HG02571 (cell line): ENCODE measurements around the gene SCUBE1.
A peak's percentile ranks its signal among the peaks of the same experiment; 100 is the strongest.

Experiments
- ATAC-seq: cut with Tn5 transposase; IDR thresholded peaks from one replicate; pipeline ENCODE4 v1.9.1; 2021; ENCODE audit warnings: mild to moderate bottlenecking, moderate library complexity; ENCODE audit not compliant: unreplicated experiment

SCUBE1 gene

GRCh38 chr22:43202756-43203410 lies 140.3 kb downstream of the SCUBE1 start:
- ATAC-seq = no peak

GRCh38 chr22:43202326-43202725 lies 140.8 kb downstream of the SCUBE1 start:
- ATAC-seq = no peak

- ATAC-seq = no peak
Observed at GRCh38 chr22:43201486-43202219, 141.5 kb downstream of the SCUBE1 start.

- ATAC-seq = no peak
Observed at GRCh38 chr22:43200555-43200954, 142.6 kb downstream of the SCUBE1 start.

GRCh38 chr22:43200031-43200430 lies 143.1 kb downstream of the SCUBE1 start:
- ATAC-seq = no peak

- ATAC-seq = no peak
Observed at GRCh38 chr22:43199541-43199940, 143.6 kb downstream of the SCUBE1 start.

- ATAC-seq = no peak
Observed at GRCh38 chr22:43198936-43199335, 144.2 kb downstream of the SCUBE1 start.

GRCh38 chr22:43198126-43198525 lies 145.0 kb downstream of the SCUBE1 start:
- no peak for ATAC-seq

- no peak for ATAC-seq
Observed at GRCh38 chr22:43197271-43197941, 145.8 kb downstream of the SCUBE1 start.

- ATAC-seq = no peak
Observed at GRCh38 chr22:43191831-43192230, 151.3 kb downstream of the SCUBE1 start.

GRCh38 chr22:43188829-43189545 lies 154.2 kb downstream of the SCUBE1 start:
- no peak for ATAC-seq

- ATAC-seq = peak; percentile 75
Observed at GRCh38 chr22:43187171-43188099, 155.7 kb downstream of the SCUBE1 start.

GRCh38 chr22:43186272-43187170 lies 156.7 kb downstream of the SCUBE1 start, which contains the start of gene TTLL12:
Gene TTLL12, minus strand, starts transcription at chr22:43187134. Its CDS starts 65 bp downstream, at chr22:43187069.
- ATAC-seq = peak; percentile 40

GRCh38 chr22:43185860-43186261 lies 157.3 kb downstream of the SCUBE1 start:
- ATAC-seq = no peak

- ATAC-seq = no peak
Observed at GRCh38 chr22:43183496-43184277, 159.5 kb downstream of the SCUBE1 start.

GRCh38 chr22:43182726-43183125 lies 160.4 kb downstream of the SCUBE1 start:
- no peak for ATAC-seq

- ATAC-seq = no peak
Observed at GRCh38 chr22:43182118-43182517, 161.1 kb downstream of the SCUBE1 start.

- no peak for ATAC-seq
Observed at GRCh38 chr22:43181321-43182076, 161.7 kb downstream of the SCUBE1 start.
